NT2/D1 (cell line): ENCODE measurements around the gene CRPPA.

Experiments
- SUZ12 ChIP-seq: IDR thresholded peaks from 2 replicates; pipeline ENCODE4 v1.6.1; 2011; ENCODE audit not compliant: insufficient read length, insufficient read depth; ENCODE audit errors: extremely low read depth
- YY1 ChIP-seq: IDR thresholded peaks from 2 replicates; pipeline ENCODE4 v1.6.1; 2011; ENCODE audit not compliant: insufficient read length, insufficient read depth

- no peak for TF ChIP-seq YY1
- TF ChIP-seq SUZ12: no peak
Observed at GRCh38 chr7:16463520-16463919, 42.2 kb upstream of the CRPPA start.
